ENCODE results near the gene HLA-DQB1.

HLA-DQB1 gene

DNA sequence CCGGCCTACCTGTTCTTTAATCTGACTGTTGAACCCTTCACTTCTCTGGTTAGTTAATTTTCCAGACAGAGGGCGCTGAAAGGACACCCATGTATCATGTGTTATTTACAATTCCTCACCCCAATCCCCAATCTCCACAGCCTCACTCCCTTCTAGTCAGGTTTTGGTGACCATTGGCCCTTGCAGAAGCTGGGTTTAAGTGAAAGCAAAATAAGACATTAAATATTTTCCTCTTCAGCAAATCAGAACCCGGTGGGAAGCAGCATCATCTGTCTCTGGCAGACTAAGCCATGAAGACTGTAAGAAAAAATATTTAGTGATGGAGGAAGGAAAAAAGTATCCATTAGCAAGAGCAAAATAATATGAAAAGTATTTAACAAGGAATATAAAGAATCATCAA lies 38.6 kb downstream of the HLA-DQB1 start:
- DNase-seq = no peak

DNA sequence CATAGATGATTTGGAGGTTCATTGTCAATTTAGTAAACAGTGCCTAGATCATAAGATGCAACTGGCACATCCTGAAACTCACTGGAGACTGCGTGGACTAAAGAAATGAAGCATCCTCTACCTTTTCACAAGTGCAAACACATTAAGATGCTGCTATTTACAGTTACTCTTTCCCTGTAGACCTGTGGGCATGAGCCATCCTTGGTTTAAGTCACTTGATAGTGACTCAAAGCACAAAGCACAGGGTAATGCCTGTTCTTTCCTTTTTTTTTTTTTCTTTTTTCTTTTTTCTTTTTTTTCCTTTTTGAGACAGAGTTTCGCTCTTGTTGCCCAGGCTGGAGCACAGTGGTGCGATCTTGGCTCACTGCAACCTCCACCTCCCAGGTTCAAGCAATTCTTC lies 39.2 kb downstream of the HLA-DQB1 start:
- no peak for DNase-seq

DNA sequence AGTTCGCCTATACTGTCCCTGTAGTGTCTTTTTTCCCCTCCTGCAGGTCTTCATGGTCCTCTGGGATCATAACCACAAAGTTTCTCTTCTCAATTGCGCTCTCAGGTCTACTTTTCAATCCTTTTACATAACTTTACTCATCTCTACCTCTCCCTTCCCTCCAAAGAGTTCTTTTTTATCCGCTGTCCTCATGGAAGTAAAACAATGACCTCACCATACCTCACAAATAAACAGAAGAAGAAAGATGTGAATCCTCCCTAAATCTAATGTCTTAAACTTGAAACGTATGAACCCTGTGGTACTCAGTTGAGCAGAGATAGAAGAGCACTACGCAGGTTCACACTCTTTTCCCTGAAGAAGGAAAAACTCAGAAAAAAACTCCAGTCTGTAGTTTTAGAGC lies 41.3 kb downstream of the HLA-DQB1 start:
- no peak for DNase-seq

DNA sequence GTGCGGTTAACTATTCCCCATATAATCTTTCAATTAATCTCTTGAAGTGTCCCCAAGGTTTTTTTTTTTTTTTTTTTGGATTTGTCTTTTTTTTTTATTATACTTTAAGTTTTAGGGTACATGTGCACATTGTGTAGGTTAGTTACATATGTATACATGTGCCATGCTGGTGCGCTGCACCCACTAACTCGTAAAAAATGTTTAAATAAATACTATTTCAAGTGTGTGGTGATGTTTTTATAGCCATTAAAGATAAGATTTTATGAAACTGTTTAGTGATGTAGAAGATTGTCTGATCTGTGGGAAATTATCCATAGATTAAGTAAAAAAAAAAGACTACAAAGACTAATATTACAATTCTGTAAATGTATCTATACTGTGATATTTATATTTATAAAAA lies 41.9 kb downstream of the HLA-DQB1 start:
- DNase-seq = no peak

DNA sequence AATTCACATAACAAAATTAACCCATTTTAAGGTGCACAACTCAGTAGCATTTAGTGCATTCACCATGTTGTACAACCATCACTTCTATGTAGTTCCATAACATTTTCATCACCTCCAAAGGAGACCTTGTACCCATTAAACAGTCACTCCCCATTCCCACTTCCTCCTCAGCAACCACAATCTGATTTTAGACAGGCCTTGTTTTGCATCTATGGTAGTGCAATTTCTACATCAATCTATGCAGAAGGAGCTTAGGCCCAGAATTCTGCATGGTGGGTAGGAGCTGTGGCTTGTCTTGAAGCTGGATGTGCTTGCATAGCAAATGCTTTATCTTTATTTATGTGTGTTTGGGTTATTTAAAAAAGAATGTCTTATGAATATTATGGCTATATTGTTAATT lies 42.8 kb downstream of the HLA-DQB1 start:
- DNase-seq = no peak

DNA sequence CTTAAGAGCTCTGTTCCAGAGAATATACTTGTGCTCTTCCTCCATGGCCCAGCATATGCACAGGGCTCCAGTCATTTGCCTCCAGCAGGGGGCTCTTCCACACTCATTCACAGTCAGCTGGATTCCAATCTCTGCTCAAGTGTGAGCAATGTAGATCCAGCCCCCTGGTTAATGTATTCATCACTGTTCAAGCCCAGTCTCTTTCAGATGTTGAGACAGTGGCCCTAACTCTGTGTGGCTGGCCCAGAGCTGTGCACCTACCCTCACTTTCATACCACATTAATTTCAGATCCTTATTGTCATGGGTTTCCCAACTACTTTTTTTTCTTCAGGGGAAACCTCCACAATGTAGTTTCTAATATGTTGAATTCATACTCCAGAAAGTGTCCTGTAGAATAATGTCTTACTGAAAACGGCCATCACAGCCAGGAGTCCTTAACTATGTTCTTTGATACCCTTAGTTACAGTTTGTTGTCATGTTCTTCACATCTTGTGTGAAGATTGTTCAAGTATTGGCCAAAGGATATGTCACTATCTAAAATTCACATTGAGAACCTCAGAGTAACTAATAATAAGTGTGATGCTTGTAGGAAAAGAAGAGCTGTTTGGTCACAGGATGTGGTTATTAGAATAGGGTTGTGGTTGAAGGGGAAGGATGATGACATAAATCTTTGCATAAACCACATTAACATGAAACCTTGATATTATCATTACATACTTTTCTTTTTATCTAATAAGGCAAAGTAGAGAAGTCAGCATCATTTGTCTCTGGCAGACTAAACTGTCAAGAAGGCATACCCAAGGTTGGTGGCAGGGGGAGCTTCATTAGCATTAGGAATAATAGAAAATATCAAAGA lies 43.7 kb downstream of the HLA-DQB1 start:
- DNase-seq = peak in 1 of 56 donors; percentile 0

DNA sequence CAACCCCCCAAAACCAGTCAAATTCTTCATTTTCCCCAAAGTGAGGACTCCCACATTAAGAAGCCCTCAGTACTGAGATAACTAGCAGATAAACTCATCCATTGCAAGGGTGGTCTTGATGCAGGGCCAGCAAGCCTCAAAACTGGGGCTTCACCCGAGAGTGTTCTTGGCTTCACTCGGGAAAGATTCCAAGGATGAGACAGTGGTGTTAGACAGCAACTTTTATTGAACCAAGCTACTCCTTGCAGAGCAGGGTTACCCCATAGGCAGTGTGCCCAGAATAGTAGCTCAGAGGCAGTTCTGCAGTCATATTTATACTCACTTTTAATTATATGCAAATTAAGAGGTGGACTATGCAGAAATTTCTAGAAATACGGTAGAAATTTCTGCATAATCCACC lies 45.1 kb downstream of the HLA-DQB1 start:
- DNase-seq = no peak

DNA sequence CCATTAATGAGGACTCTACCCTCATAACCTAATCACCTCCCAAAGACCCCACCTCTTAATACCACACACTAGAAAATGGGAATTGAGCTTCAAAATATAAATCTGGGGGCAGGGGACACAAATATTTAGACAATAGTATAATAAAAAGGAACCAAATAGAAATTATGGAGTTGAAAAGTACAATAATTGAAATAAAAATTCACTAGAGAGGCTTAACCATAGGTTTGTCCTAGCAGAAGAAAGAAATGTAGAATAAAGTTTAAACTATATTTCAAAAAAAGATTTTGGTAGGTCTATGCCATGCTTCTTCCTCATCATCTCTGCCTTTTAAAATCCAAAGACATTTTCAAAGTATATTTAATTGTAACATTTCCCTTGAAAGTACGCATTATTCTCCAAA lies 48.7 kb downstream of the HLA-DQB1 start:
- DNase-seq = no peak

DNA sequence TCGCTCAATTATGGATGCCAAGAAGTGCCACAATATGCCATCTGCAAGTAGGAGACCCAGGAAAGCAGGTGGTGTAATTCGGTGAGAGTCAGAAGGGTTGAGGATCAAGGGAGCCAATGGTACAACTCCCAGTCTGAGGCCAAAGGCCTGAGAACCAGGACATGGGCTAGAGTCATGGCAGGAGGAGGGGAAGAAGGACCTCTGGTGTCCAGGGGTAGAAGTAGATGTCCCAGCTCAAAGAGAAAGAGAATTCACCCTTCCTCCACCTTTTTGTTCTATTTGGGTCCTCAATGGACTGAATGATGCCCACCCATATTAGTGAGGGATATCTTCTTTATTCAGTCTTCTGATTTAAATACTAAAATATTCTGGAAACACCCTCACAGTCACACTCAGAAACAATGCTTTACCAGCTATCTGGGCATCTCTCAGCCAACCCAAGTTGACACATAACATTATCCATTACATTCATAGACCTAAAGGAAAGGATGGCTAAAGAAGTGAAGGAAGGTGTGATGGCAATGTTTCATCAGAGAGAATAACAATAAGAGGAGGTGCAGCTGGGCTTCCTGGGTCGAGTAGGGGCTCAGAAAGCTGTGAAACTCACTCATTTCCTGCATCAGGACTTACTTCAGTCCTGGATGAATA lies 50.4 kb downstream of the HLA-DQB1 start:
- no peak for DNase-seq

DNA sequence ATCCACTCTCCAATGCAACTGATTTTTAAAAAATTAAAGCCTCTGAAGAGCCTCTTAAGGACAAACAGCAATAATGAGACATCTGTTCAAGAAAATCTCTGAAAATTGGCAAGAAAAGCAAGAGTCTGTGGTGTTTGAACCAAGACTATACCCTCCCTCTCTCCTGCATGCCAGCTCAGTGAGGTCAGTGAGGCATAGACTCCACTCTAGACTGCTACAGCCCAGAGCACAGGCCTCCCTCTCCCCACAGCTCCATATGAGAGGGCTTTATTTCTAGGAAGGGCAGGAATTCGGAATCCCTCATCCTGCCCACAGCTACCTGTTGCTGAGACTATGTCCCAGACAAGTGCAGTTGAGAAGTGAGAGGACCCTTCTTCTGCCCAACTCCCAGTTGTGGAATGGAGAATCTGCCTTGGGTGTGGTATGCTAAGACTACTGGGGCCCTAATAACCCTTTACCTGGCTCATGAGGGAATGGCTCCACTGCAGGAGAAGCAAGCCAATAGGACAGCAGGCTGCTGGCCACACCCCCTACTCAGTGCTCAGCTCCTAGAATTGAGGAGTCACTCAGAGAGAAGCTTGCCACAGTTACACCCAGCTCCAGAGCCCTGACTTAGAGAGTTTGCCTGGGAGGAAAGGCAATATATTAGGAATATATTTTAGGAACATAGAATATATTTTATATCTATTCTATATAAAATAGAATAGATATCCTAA lies 51.9 kb downstream of the HLA-DQB1 start:
- DNase-seq = no peak

GRCh38 chr6:32613475-32613874 lies 53.0 kb downstream of the HLA-DQB1 start:
- DNase-seq = no peak

- DNase-seq = no peak
Observed at GRCh38 chr6:32610682-32611296, 55.7 kb downstream of the HLA-DQB1 start.

DNA sequence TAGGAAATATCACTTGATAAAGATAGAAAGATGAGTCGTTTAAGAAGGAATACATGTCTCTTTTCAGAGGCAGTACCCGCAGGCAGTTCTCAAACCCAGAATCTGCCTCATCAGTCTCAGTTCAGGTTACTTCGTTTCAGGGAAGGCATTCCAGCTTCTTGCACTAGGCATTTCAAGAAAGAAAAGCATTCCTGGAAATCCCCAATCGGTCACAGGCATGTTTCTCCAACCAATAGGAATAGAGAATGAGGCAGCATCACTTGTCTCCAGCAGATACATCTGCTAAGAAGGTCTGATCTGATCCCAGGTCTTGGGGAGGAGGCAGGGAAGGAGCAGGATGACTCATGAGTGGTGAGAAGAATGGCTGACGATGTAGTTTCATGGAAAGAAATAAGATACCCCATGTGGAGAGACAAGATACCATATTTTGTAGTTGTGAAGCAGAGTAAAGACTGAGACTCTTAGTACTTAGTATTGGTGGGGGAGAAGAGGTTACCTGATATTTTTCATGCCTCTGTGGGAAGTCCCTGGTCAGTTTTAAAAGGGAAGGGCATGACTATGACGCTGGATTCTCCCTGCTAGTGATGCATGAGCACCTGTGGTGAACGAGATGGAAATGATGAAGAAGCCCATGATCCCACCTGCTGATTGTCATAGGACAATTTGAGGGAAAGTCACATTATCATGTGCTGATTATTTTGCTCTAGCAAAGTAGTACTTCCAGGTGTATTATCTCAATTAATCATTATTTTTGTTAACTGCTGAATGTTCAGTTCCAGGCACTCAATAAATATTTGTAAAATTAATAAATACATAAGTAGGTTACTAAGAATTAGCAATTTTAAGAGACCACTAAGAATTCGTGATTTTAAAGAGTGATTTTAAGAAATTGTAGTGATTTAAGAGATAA lies 56.5 kb downstream of the HLA-DQB1 start:
- peak in 28 of 56 donors; percentile 0 to 73 (median 16) for DNase-seq
